HG03064 (cell line): ENCODE data around the gene RRP36.

Source experiments
- ATAC-seq: cut with Tn5 transposase; IDR thresholded peaks from one replicate; pipeline ENCODE4 v1.9.1; 2021; ENCODE audit warnings: low read depth; ENCODE audit not compliant: unreplicated experiment

RRP36 gene

DNA sequence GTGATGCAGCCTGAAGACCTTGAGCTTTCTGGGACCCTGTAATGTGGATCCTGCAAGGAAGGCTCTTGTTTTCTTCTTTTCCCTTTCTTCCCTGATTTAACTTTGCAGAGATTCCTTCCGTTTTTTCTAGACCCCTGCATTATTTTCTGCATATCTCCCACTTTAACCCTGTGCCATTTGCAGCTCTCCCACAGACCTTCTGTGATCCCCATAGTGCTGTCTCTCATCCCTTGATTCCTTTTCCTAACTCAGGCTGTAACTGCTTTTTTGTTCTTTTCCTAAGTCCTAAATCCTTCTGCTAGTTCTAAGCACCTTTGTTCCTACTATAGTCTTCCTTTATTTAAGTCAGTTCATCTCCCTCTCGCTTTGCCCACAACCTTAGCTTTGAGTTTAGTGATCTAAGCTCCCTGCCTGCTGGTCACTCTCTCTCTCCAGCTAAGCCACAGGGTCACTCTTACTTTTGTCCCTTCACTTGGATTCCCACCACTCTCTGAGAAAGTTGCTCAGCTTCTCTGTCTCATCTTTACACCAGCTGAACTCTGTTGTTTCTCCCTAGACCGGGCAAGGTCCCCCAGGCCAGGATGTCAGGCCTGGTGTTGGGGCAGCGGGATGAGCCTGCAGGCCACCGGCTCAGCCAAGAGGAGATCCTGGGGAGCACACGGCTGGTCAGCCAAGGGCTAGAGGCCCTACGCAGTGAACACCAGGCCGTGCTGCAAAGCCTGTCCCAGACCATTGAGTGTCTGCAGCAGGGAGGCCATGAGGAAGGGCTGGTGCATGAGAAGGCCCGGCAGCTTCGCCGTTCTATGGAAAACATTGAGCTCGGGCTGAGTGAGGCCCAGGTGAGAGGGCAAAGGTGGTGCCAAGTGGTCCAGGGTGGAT, 39.6 kb downstream of the RRP36 start:
- ATAC-seq, result no peak

DNA sequence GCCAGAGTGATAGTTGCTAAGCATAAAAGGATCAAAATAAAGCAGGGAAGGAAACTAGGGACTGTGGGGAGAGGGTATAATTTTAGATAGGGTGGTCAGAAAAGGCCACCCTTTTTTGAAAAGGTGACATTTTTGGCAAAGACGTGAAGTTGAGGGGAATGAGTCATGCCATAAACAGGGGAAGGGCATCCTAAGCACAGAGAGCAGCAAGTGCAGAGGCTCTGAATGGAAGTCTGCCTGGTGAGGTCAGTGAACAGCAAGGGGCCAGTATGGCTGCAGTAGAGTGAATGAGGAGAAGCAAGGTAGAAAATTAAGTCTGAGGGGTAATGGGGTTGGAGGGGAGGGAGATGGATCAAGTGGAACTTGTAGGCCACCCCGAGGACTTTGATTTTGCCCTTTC, 40.4 kb downstream of the RRP36 start:
- no peak for ATAC-seq

DNA sequence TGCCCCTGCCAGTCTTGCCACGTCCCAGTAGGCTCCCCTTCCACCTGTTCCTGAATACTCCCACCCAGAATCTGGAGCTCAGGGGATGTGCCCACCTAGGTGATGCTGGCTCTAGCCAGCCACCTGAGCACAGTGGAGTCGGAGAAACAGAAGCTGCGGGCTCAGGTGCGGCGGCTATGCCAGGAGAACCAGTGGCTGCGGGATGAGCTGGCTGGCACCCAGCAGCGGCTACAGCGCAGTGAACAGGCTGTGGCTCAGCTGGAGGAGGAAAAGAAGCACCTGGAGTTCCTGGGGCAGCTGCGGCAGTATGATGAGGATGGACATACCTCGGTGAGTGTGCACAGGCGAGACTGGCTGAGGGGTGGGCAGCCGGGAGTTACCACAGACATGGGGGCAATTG, 41.4 kb downstream of the RRP36 start:
- no peak for ATAC-seq

DNA sequence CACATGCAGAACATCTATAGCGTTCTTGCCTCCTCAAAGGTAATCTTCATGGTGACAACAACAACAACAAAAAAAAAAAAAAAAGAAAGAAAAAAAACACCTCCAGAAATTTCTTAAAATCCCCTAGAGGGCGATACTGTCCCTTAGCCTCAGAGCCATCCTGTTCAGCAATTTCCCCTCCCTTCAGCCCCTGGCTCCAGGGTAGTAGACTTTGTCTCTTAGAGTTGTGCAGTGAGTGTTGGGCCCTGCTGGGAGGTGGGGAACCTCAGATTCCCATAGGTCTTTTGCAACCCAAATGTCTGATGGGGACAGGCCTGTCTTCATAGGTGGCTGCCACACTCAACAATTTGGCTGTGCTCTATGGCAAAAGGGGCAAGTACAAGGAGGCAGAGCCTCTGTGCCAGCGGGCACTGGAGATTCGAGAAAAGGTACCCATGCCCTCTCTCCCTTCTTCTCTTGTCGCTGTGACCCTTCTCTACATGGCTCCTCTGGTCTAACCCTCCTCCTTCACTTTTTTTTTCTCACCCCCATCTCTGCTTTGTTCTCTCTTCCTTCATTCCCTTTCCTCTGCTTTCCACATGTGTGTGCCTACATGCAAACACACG, 48.7 kb downstream of the RRP36 start:
- no peak for ATAC-seq

DNA sequence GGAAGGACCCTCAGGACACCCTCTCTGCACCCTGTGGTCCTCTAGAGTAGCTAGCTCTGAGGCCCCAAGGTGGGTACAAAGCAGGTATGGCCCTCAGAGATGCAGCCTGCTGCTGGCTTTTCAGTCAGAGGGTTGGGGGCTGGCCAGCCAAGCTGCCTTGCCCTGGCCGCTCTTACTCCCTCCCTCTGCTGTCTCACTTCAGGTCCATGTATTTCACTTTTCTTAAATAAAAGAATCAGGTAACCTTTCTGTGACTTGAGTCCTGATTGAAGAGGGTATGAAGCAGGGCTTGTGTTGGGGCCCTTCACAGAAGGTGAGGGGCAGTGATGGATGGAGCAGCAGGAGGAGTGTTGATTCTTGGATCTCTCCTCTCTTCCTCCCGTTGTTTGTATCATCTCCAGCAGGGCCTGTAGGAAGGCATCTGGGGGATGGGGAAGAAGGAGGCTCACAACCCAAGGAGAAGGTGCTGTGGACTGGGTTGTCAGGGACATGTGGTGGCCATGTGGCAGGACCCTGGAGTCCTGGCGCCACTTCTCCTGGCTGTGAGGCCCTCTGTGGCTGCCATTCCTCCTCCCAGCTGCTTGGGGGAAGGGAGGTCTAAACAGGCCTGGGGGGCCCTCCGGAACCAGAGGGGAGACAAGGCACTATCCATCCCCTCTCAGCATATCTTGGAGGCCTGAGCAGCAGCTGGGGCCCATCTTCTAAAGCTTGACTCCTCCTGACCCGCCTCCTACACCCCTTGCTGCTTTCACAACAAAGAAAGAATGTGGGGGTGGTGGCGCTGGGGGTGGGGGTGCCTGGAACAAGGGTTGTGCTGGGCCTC, 53.6 kb downstream of the RRP36 start:
- no peak for ATAC-seq

DNA sequence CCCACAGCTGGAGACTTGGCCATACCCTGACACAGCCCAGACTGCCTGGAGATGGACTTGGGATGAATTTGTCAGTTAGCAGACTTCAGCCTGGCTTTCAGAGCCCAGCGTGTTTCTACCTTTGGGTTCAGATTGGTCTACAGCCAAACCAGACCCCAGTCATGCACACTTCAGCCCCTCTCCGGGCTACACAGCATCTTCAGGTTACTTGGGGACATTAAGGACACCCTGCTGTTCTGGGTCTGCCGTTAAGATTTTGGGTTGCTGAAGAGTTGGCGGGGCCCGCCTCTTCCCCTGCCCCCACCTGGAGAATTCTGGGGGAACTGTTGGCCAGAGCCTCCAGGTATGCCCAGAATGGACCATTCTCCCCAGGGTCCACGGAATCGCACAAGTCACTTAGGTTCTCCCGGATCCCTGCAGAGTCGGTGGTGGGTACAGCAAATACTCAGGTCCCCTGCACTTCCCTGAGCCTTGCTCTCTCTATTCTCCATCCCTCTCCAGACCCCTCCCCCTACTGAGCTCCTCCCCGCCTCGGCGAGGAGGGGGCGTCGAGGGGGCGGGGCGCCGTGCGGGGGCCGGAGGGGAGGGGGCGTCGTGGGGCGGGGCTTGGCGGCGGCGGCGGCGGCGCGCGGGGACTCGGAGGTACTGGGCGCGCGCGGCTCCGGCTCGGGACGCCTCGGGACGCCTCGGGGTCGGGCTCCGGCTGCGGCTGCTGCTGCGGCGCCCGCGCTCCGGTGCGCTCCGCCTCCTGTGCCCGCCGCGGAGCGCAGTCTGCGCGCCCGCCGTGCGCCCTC, 54.4 kb downstream of the RRP36 start, which contains the start of gene PTK7:
PTK7 (plus strand) TSS at position 645 of the 794 bp plus-strand sequence. CDS start 175 bp downstream, outside the sequence.
- no peak for ATAC-seq

DNA sequence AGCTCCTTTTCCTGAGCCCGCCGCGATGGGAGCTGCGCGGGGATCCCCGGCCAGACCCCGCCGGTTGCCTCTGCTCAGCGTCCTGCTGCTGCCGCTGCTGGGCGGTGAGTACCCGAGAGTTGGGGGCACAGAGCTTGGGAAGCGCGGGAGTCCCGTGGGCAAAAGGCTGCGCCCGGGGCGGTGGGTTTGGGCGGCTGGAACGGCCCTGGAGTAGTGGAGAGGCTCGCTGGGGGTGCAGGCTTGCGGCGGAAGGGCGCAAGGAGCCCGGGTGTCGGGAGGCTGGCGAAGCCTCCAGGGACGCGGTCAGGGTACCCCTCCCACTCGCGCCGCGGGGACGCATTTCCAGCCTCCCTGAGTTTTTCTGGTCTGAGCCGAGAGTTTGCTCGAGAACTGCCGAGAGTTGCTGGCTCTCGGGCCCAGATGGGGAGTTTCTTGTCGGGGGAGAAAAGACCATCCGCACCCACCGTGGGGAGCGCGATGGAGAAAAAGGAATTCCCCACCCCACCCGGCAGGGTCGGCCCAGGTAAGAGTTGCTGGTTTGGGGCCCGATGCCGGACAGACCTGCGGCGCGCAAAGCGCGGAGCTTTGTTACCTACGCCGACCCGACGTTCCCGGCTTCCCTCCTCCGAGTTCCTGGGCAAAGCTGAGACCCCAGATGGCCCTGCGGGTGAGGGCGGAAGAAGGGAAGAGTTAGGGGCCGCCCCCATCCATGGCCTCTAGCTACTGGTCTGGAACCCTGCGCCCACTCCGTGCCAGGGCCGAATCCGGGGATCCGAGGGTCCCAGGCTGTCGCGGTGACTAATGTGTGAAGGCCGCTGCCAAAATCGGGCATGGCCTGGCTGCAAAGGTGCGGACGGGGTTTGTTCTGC, 55.3 kb downstream of the RRP36 start:
- no peak for ATAC-seq

DNA sequence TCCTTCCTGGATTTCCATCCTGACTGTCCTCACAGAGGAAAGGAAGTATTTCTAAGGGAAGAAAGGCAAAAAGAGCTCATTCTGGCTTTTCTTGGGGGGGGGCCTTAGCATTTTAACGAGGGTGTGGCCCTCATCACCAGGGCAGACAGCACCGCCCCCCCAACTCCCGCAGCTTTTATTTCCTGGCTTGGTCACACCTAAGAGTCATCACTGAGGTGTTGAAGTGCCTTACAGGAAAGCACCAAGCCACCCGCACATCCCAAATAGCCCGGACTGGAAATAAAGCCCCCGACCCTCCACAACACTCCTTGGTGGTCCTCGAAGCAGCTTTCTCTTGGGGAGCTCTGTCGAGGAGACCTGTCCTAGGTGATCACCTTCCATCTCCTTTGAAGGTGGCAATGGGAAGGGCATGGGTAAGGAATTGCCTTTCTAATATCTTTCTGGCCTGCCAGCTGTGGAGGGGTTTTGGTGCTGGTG, 55.9 kb downstream of the RRP36 start:
- no peak for ATAC-seq

DNA sequence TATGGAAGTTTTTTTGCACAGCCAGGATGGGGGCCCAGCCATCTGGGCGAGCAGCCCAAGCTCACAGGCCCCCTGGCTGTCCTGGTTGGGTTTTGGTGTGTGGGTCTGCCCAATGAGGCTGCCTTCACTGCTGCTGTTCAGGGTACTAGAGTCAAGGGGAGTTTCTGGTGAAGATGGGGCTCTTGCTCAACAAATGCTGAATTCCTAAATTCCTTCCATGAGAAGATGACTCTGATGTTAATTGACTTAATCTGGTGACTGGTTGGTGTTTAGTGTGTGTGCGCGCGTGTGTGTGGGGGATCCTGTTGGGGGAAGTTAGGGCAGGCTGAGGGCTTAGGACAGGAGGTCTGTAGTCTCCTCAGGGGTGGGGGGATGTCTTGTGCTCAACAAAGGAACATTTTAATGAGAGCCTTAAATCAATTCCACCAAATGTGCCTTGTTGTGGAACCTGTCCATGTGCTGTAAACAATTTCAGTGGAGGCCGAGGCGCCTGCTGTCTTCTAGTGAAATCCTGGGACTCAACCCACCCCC, 56.6 kb downstream of the RRP36 start:
- ATAC-seq, result no peak

DNA sequence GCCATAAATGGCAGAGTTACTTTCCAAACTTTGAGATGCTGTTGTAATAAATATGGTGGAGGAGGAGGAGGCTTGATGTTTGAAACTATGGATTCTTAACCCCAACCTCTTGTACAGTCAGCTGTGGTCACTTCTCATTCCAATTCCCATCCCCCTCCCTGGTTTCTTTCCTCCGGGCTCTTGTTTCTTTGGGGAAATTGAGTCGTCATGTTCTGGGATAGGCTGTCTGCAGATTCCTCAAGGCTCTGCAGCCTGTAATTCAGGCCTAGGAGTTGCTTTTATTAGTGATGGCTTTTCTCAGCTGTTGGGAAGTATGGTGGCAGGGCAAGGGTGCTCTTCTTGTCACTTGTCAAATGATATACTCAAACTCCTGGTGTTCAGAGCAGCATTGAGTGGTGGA, 57.3 kb downstream of the RRP36 start:
- no peak for ATAC-seq
